Neural progenitor cell (in vitro differentiated cells): ENCODE measurements around the gene KANSL1L. TPM values are rescaled to one million over a fixed set of nuclear protein-coding genes. Genes with fewer than 3 reads are reported as not detected.

Experiments
- DNase-seq: peaks from one replicate; pipeline ENCODE4 v3.0.0-alpha.2; 2016; ENCODE audit warnings: low spot score
- H2AFZ ChIP-seq: fragments of 200-600 bp; sonication (generic); replicated peaks from 2 replicates; pipeline ENCODE4 v1.6.1; 2016; ENCODE audit warnings: antibody characterized with exemption
- H3F3A ChIP-seq: fragments of 200-600 bp; sonication (generic); 2 replicates; pipeline ENCODE4 v1.6.1; 2016; ENCODE audit warnings: antibody characterized with exemption, low read depth
- H3K27ac ChIP-seq: fragments of 200-600 bp; sonication (generic); 2 replicates; pipeline ENCODE4 v1.5.1; 2016; ENCODE audit warnings: mild to moderate bottlenecking
- H3K27me3 ChIP-seq: fragments of 200-600 bp; sonication (generic); 2 replicates; pipeline ENCODE4 v1.6.1; 2016; ENCODE audit warnings: mild to moderate bottlenecking, moderate library complexity
- H3K36me3 ChIP-seq: fragments of 200-600 bp; sonication (generic); 2 replicates; pipeline ENCODE4 v1.5.1; 2016
- H3K4me1 ChIP-seq: fragments of 200-600 bp; sonication (generic); 2 replicates; pipeline ENCODE4 v1.6.1; 2016; ENCODE audit warnings: mixed run types
- H3K4me2 ChIP-seq: fragments of 200-600 bp; sonication (generic); 2 replicates; pipeline ENCODE4 v1.6.1; 2016
- H3K4me3 ChIP-seq: fragments of 200-600 bp; sonication (generic); 2 replicates; pipeline ENCODE4 v1.5.1; 2016
- H3K79me2 ChIP-seq: fragments of 200-600 bp; sonication (generic); 2 replicates; pipeline ENCODE4 v1.6.1; 2016; ENCODE audit warnings: low read depth
- H3K9ac ChIP-seq: fragments of 200-600 bp; sonication (generic); 2 replicates; pipeline ENCODE4 v1.6.1; 2016
- H3K9me3 ChIP-seq: fragments of 200-600 bp; sonication (generic); 2 replicates; pipeline ENCODE4 v1.5.1; 2016; ENCODE audit warnings: low read depth
- H4K20me1 ChIP-seq: fragments of 200-600 bp; sonication (generic); 2 replicates; pipeline ENCODE4 v1.6.1; 2016; ENCODE audit warnings: low read depth
- H3K27ac Mint-ChIP-seq: 3 replicates; pipeline ENCODE4 v1.8.0; 2021; ENCODE audit warnings: mixed read lengths
- H3K27me3 Mint-ChIP-seq: 2 replicates; pipeline ENCODE4 v1.8.0; 2022; ENCODE audit warnings: low read depth, mild to moderate bottlenecking, inconsistent platforms, moderate library complexity, mixed read lengths; ENCODE audit not compliant: insufficient read depth
- H3K36me3 Mint-ChIP-seq: 3 replicates; pipeline ENCODE4 v1.8.0; 2021; ENCODE audit warnings: mixed read lengths
- H3K4me1 Mint-ChIP-seq: 3 replicates; pipeline ENCODE4 v1.8.0; 2021; ENCODE audit warnings: mixed read lengths
- H3K4me3 Mint-ChIP-seq: 3 replicates; pipeline ENCODE4 v1.8.0; 2021; ENCODE audit warnings: mild to moderate bottlenecking, moderate library complexity, mixed read lengths
- H3K9me3 Mint-ChIP-seq: 3 replicates; pipeline ENCODE4 v1.8.0; 2020; ENCODE audit warnings: mixed read lengths
- EZH2 ChIP-seq: fragments of 200-600 bp; sonication (generic); IDR thresholded peaks from 2 replicates; pipeline ENCODE4 v1.6.1; 2017; ENCODE audit warnings: antibody characterized with exemption, mild to moderate bottlenecking, moderate library complexity
- EZH2phosphoT487 ChIP-seq: fragments of 200-600 bp; sonication (generic); IDR thresholded peaks from 2 replicates; pipeline ENCODE4 v1.6.1; 2017; ENCODE audit warnings: antibody characterized with exemption
- total RNA-seq: library from RNA; depleted of rRNA; stranded (reverse); fragments of >200 nt; gene quantifications from 2 replicates; pipeline ENCODE4 v1.2.3, GENCODE V29; 2015; ENCODE audit warnings: low replicate concordance
- TF ChIP-seq, protein P1 (sequence below): fragments of 200-600 bp; sonication (generic); IDR thresholded peaks from 2 replicates; pipeline ENCODE4 v1.5.1; 2017; ENCODE audit warnings: antibody characterized with exemption, mild to moderate bottlenecking

KANSL1L gene
- total RNA-seq, 1 donor from 2014 or later: 51.8 TPM

DNA sequence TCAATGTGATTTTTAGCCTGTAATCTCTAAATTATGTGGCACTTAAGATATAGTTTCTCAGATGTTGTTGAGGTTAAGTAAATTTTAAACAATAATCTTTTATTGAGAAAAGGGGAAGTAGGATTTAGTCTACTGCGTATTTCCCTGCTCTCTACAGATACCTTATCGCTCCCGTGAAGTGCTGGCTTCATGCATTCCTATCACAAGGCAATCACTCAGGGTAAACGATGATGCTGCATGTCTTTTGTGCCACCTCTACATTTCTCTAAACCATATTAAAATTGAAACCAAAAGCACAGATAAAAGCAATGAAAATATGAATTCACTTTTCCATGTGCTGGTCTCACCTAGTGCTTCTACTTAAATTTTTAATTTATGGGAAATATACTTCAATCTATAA lies 183.2 kb downstream of the KANSL1L start:
- TF ChIP-seq EZH2: no peak
- TF ChIP-seq, protein P1, sequence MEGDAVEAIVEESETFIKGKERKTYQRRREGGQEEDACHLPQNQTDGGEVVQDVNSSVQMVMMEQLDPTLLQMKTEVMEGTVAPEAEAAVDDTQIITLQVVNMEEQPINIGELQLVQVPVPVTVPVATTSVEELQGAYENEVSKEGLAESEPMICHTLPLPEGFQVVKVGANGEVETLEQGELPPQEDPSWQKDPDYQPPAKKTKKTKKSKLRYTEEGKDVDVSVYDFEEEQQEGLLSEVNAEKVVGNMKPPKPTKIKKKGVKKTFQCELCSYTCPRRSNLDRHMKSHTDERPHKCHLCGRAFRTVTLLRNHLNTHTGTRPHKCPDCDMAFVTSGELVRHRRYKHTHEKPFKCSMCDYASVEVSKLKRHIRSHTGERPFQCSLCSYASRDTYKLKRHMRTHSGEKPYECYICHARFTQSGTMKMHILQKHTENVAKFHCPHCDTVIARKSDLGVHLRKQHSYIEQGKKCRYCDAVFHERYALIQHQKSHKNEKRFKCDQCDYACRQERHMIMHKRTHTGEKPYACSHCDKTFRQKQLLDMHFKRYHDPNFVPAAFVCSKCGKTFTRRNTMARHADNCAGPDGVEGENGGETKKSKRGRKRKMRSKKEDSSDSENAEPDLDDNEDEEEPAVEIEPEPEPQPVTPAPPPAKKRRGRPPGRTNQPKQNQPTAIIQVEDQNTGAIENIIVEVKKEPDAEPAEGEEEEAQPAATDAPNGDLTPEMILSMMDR: no peak
- no peak overlapping the region for H2AFZ ChIP-seq
- Mint-ChIP-seq H3K4me1 (no peaks in the 10 kb centered on the region), H3K36me3 (no peaks in the 10 kb centered on the region), H3K9me3 (no peaks in the 10 kb centered on the region), H3K4me3 (no peak overlapping the region), H3K27ac (no peak overlapping the region), H3K27me3 (no peaks in the 10 kb centered on the region)
- peaks cover 5% of the 10 kb centered on the region for H3K4me1 ChIP-seq
- no peak overlapping the region for H3K27ac ChIP-seq
- H3K9me3 ChIP-seq: no peaks in the 10 kb centered on the region
- no peaks in the 10 kb centered on the region for H3K36me3 ChIP-seq
- H4K20me1 ChIP-seq: no peaks in the 10 kb centered on the region
- no peak overlapping the region for H3K9ac ChIP-seq
- no peak overlapping the region for H3K4me3 ChIP-seq
- H3K79me2 ChIP-seq: no peaks in the 10 kb centered on the region
- DNase-seq: no peak
- H3K4me2 ChIP-seq: no peak overlapping the region
- no peaks in the 10 kb centered on the region for H3F3A ChIP-seq
- no peaks in the 10 kb centered on the region for H3K27me3 ChIP-seq

DNA sequence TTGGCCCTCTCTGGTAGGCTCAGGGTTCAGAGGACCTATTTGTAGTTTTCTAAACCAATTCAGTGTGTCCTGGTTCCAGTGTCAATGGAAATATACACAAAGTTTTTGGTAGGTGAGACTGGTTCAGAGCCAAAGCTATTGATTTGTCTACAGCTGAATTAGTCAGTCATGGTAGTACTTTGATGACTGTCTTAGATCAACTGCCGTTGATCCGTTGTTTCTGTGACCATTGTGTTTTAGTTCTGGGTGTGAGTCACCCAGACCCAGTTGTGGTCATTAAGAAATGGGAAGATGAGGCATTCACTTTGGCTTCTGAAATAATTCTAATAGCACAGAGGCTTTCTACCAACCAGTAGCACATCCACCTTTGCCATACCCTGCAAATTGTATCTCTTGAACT lies 184.8 kb downstream of the KANSL1L start:
- no peak overlapping the region for H3K4me3 Mint-ChIP-seq
- peaks cover 5% of the 10 kb centered on the region for H3K4me1 ChIP-seq
- TF ChIP-seq EZH2 (no peak), EZH2phosphoT487 (no peak)
- TF ChIP-seq, protein P1: no peak

DNA sequence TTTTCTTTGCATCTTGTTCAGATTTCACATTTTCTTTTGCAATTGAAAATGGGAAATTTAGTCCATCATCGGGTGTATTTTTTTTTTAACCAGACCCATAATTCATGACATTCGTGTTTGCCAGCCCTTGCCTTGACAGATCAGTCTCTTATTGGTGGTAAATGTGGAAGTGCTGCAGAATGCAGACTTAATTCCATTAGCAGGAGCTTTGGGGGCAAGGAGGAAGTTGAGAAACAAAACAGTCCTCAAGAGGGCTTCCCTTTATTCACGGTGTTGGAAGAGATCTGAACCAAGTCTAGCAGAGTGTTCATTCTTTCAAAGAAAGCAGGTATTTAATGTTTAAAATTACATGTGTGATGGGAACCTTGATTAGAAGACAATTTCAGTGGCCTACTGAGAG lies 185.3 kb downstream of the KANSL1L start:
- H3F3A ChIP-seq: no peaks in the 10 kb centered on the region
- Mint-ChIP-seq H3K4me1 (no peaks in the 10 kb centered on the region), H3K27ac (no peak overlapping the region), H3K4me3 (no peak overlapping the region), H3K27me3 (no peaks in the 10 kb centered on the region), H3K36me3 (no peaks in the 10 kb centered on the region), H3K9me3 (no peaks in the 10 kb centered on the region)
- TF ChIP-seq EZH2phosphoT487: no peak
- H2AFZ ChIP-seq: peak overlapping the region; percentile 20
- H3K9ac ChIP-seq: no peak overlapping the region
- H3K4me3 ChIP-seq: no peak overlapping the region
- H3K79me2 ChIP-seq: no peaks in the 10 kb centered on the region
- H3K27ac ChIP-seq: no peak overlapping the region
- H4K20me1 ChIP-seq: no peaks in the 10 kb centered on the region
- H3K4me2 ChIP-seq: no peak overlapping the region
- H3K9me3 ChIP-seq: no peaks in the 10 kb centered on the region
- no peak for DNase-seq
- peaks cover 5% of the 10 kb centered on the region for H3K4me1 ChIP-seq
- no peaks in the 10 kb centered on the region for H3K27me3 ChIP-seq
- H3K36me3 ChIP-seq: no peaks in the 10 kb centered on the region

More for the DNA sequence above, 184.8 kb downstream of the KANSL1L start:
- no peaks in the 10 kb centered on the region for H4K20me1 ChIP-seq
- no peaks in the 10 kb centered on the region for H3K79me2 ChIP-seq
- H3K4me1 Mint-ChIP-seq: no peaks in the 10 kb centered on the region
- H3K36me3 Mint-ChIP-seq: no peaks in the 10 kb centered on the region
- H3K4me3 ChIP-seq: no peak overlapping the region
- no peaks in the 10 kb centered on the region for H3K27me3 ChIP-seq
- no peaks in the 10 kb centered on the region for H3F3A ChIP-seq
- H3K9me3 Mint-ChIP-seq: no peaks in the 10 kb centered on the region
- H3K27me3 Mint-ChIP-seq: no peaks in the 10 kb centered on the region
- no peak overlapping the region for H3K27ac Mint-ChIP-seq
- DNase-seq: no peak
- H3K9me3 ChIP-seq: no peaks in the 10 kb centered on the region
- no peak overlapping the region for H3K9ac ChIP-seq
- no peak overlapping the region for H3K4me2 ChIP-seq
- H2AFZ ChIP-seq: peak overlapping the region; percentile 20
- no peak overlapping the region for H3K27ac ChIP-seq
- no peaks in the 10 kb centered on the region for H3K36me3 ChIP-seq

DNA sequence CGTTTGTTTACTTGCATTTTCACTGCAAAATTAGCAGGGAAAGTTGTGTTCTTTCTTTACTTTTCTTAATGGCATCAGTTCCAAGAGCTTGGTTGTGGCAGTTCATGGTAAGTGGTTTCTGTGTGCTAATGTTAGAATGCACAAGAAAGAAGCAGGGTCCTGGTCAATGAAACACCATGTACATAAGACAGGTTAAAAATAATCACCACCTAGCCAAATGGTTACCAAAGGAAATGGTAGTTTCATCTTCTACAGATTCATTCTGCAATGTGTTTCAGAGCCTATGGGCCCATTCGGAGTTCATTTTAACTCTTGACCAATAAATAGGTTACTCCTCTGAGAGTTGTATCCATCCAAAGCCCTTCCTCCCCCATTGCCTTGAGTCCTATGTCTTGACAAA lies 186.9 kb downstream of the KANSL1L start:
- no peak overlapping the region for H3K27ac ChIP-seq
- H3K4me1 ChIP-seq: peaks cover 5% of the 10 kb centered on the region
- H3F3A ChIP-seq: no peaks in the 10 kb centered on the region
- no peaks in the 10 kb centered on the region for H3K36me3 Mint-ChIP-seq
- H4K20me1 ChIP-seq: no peaks in the 10 kb centered on the region
- H3K27me3 Mint-ChIP-seq: no peaks in the 10 kb centered on the region
- DNase-seq: no peak
- H3K79me2 ChIP-seq: no peaks in the 10 kb centered on the region
- H2AFZ ChIP-seq: no peak overlapping the region
- no peaks in the 10 kb centered on the region for H3K27me3 ChIP-seq
- H3K27ac Mint-ChIP-seq: no peak overlapping the region
- no peak overlapping the region for H3K4me2 ChIP-seq
- TF ChIP-seq EZH2: no peak
- no peaks in the 10 kb centered on the region for H3K4me1 Mint-ChIP-seq
- no peaks in the 10 kb centered on the region for H3K9me3 ChIP-seq
- H3K4me3 ChIP-seq: no peak overlapping the region
- H3K9me3 Mint-ChIP-seq: no peaks in the 10 kb centered on the region
- H3K36me3 ChIP-seq: no peaks in the 10 kb centered on the region
- H3K4me3 Mint-ChIP-seq: no peak overlapping the region
- no peak overlapping the region for H3K9ac ChIP-seq
